Liver (tissue), 3 donors: Measurements from ENCODE around the gene ATP5PD.

Experiments used
- ATF3 ChIP-seq: IDR thresholded peaks from 2 replicates; pipeline ENCODE4 v1.6.1; 2016; ENCODE audit warnings: antibody characterized with exemption
- CTCF ChIP-seq: fragments of 150-350 bp; IDR thresholded peaks from 2 replicates; pipeline ENCODE4 v1.5.1; 2017; ENCODE audit warnings: improper control_type of control experiment, low read depth, low read length; ENCODE audit not compliant: missing input control
- EGR1 ChIP-seq, 2 donors: IDR thresholded peaks; 2 replicates each; pipeline ENCODE4 v1.6.1; 2016 to 2018; ENCODE audit warnings: antibody characterized with exemption in 2 of 2, low read depth in 2 of 2
- GABPA ChIP-seq, 2 donors: IDR thresholded peaks in 1 of 2; conservative IDR thresholded peaks in 1 of 2; 2 replicates each; pipeline ENCODE4 v1.6.1; 2016; ENCODE audit warnings: antibody characterized with exemption in 2 of 2, mild to moderate bottlenecking in 1 of 2, moderate library complexity in 1 of 2
- HNF4A ChIP-seq, 2 donors: conservative IDR thresholded peaks; 2 replicates each; pipeline ENCODE4 v1.6.1; 2016; ENCODE audit warnings: antibody characterized with exemption in 2 of 2, mild to moderate bottlenecking in 2 of 2
- HNF4G ChIP-seq: IDR thresholded peaks from 2 replicates; pipeline ENCODE4 v1.6.1; 2016; ENCODE audit warnings: antibody characterized with exemption
- MAX ChIP-seq: IDR thresholded peaks from 2 replicates; pipeline ENCODE4 v1.6.1; 2016; ENCODE audit warnings: antibody characterized with exemption
- RAD21 ChIP-seq, 2 donors: IDR thresholded peaks; 2 replicates each; pipeline ENCODE4 v1.6.1; 2016; ENCODE audit warnings: antibody characterized with exemption in 2 of 2, mild to moderate bottlenecking in 2 of 2
- REST ChIP-seq: IDR thresholded peaks from 2 replicates; pipeline ENCODE4 v1.6.1; 2016; ENCODE audit warnings: antibody characterized with exemption, mild to moderate bottlenecking
- RXRA ChIP-seq, 2 donors: IDR thresholded peaks; 2 replicates each; pipeline ENCODE4 v1.6.1; 2017 to 2018; ENCODE audit warnings: antibody characterized with exemption in 2 of 2, mild to moderate bottlenecking in 1 of 2
- TAF1 ChIP-seq: conservative IDR thresholded peaks from 2 replicates; pipeline ENCODE4 v1.6.1; 2016; ENCODE audit warnings: antibody characterized with exemption, mild to moderate bottlenecking
- YY1 ChIP-seq: IDR thresholded peaks from 2 replicates; pipeline ENCODE4 v1.6.1; 2016; ENCODE audit warnings: antibody characterized with exemption, mild to moderate bottlenecking
- ZBTB33 ChIP-seq: IDR thresholded peaks from 2 replicates; pipeline ENCODE4 v1.6.1; 2016; ENCODE audit warnings: antibody characterized with exemption
- donor health status: healthy.
- donor health status: healthy.

- TF ChIP-seq HNF4G (peak; percentile 61), GABPA (IDR thresholded peaks at IDR 0.05 in 1 of 2, conservative IDR thresholded peaks at IDR 0.05 in 1 of 2) (no peak), CTCF (peak; percentile 0), YY1 (no peak), ZBTB33 (no peak), EGR1 (IDR thresholded peaks at IDR 0.05; ENCODE audit: low read depth in 2 of 2) (peak; percentile 77 to 87), REST (peak; percentile 72), TAF1 (no peak), RAD21 (IDR thresholded peaks at IDR 0.05) (no peak), RXRA (IDR thresholded peaks at IDR 0.05) (peak; percentile 96 to 98), ATF3 (no peak), HNF4A (conservative IDR thresholded peaks at IDR 0.05) (peak; percentile 86 to 87), MAX (no peak)
These were observed 30.3 kb upstream of the ATP5PD start for GRCh38 chr17:75077072-75077495.
